Spleen (tissue), 11 donors: ENCODE measurements around the gene SASH1. TPM values are rescaled to one million over a fixed set of nuclear protein-coding genes. Genes with fewer than 3 reads are reported as not detected.
A peak's percentile ranks its signal among the peaks of the same experiment; 100 is the strongest.
"Not testable (repeated sequence)": the region's sequence is repeated elsewhere in the genome, so short reads cannot be mapped to it uniquely, and the experiment has no call there.

Source experiments
- DNase-seq: peaks from one replicate; pipeline ENCODE4 v3.0.0-alpha.2; 2020
- H3K27ac ChIP-seq, 8 donors: fragments of 200-600 bp; sonication (generic) in 7 of 8; 1 replicate in 4 of 8; 2 replicates in 4 of 8; pipeline versions ENCODE4 v1.5.0 to v1.8.0; 2016 to 2021; ENCODE audit warnings: inconsistent platforms in 4 of 8, mild to moderate bottlenecking in 4 of 8, moderate library complexity in 1 of 8
- H3K27me3 ChIP-seq, 7 donors: fragments of 200-600 bp; sonication (generic) in 6 of 7; replicated peaks in 1 of 7; 1 replicate in 4 of 7; 2 replicates in 3 of 7; pipeline versions ENCODE4 v1.5.0 to v1.8.0; 2016 to 2021; ENCODE audit warnings: inconsistent platforms in 3 of 7, mild to moderate bottlenecking in 1 of 7
- H3K36me3 ChIP-seq, 6 donors: fragments of 200-600 bp; sonication (generic) in 5 of 6; 1 replicate in 4 of 6; 2 replicates in 2 of 6; pipeline versions ENCODE4 v1.5.0 to v1.8.0; 2016 to 2021; ENCODE audit warnings: inconsistent platforms in 2 of 6
- H3K4me1 ChIP-seq, 6 donors: fragments of 200-600 bp; sonication (generic) in 5 of 6; 1 replicate in 3 of 6; 2 replicates in 3 of 6; pipeline versions ENCODE4 v1.5.0 to v1.8.0; 2016 to 2021; ENCODE audit warnings: inconsistent platforms in 3 of 6
- H3K4me3 ChIP-seq, 8 donors: fragments of 200-600 bp; sonication (generic) in 7 of 8; 1 replicate in 4 of 8; 2 replicates in 4 of 8; pipeline versions ENCODE4 v1.5.0 to v1.8.0; 2016 to 2021; ENCODE audit warnings: inconsistent platforms in 4 of 8, mild to moderate bottlenecking in 4 of 8, moderate library complexity in 2 of 8
- H3K9me3 ChIP-seq, 8 donors: fragments of 200-600 bp; sonication (generic) in 7 of 8; 1 replicate in 4 of 8; 2 replicates in 4 of 8; pipeline versions ENCODE4 v1.5.0 to v1.8.0; 2016 to 2021; ENCODE audit warnings: inconsistent platforms in 4 of 8
- CTCF ChIP-seq, 11 experiments: fragments of 200-600 bp in 7 of 11; fragments of 450-650 bp in 4 of 11; sonication (generic) in 4 of 11; IDR thresholded peaks in 8 of 11; conservative IDR thresholded peaks in 3 of 11; 1 replicate in 7 of 11; 2 replicates in 4 of 11; pipeline versions ENCODE4 v1.4.0 to v1.8.0; 2016 to 2021; ENCODE audit warnings: antibody characterized with exemption in 11 of 11, inconsistent platforms in 4 of 11, mild to moderate bottlenecking in 1 of 11
- POLR2A ChIP-seq, 3 donors: fragments of 450-650 bp; IDR thresholded peaks; one replicate each; pipeline ENCODE4 v1.5.1; 2017; ENCODE audit warnings: antibody characterized with exemption in 3 of 3, mild to moderate bottlenecking in 1 of 3
- POLR2AphosphoS5 ChIP-seq, 3 donors: sonication (generic); formaldehyde crosslinking; IDR thresholded peaks; one replicate each; pipeline ENCODE4 v1.5.1; 2017; ENCODE audit warnings: antibody characterized with exemption in 3 of 3
- WGBS, 5 donors: extraction: QIAGEN DNeasy Blood & Tissue Kit in 3 of 5; methylation state at CpG; one replicate each; pipeline versions ENCODE4 v1.1.5 to v1.1.7; 2013 to 2018; 5-methylcytosine and 5-hydroxymethylcytosine counted together
- intact Hi-C: fragments of 100-400 bp; cut with DNase I; formaldehyde crosslinking; loops from one replicate; pipeline ENCODE4 v1.15.0; 2023; ENCODE audit warnings: low total_unique reads
- polyA plus RNA-seq, 3 donors: library from polyadenylated mRNA; stranded (reverse); fragments of 200-250 nt; gene quantifications; one replicate each; pipeline ENCODE4 v1.2.1, GENCODE V29; 2013
- total RNA-seq, 7 donors: library from RNA; depleted of rRNA in 3 of 7; stranded (reverse); fragments of >200 nt in 3 of 7; fragmentation: NEBNext Ultra II Directional in 4 of 7; extraction: Animal tissue kit (Norgen Biotek cat#: 25700) in 4 of 7; gene quantifications; one replicate each; pipeline versions ENCODE4 v1.1.0 to v1.2.1, GENCODE V29; 2016 to 2021
- donor health status: healthy with polysubstance abuse.
- donor health status: DM: no; HTN: no; CAD: no; lungs with moderate emphysema.
- donor health status: DM: no; HTN: no; CAD: no.
- donor health status: Bipolar disorder and iron deficiency.
- donor health status: healthy.
- donor health status: DM: no; HTN: no; CAD: no.
- donor health status: DM: yes; HTN: yes; CAD: no.

Gene SASH1
- total and polyA plus RNA-seq, 10 donors = 3.9 to 103 (median 57.9) TPM

GRCh38 chr6:148385379-148385778 is 42.7 kb downstream of the SASH1 start:
- TF ChIP-seq CTCF (IDR thresholded peaks at IDR 0.05 in 8 of 11, conservative IDR thresholded peaks at IDR 0.05 in 3 of 11) = no peak
- no peak for TF ChIP-seq POLR2A (IDR thresholded peaks at IDR 0.05)
- no peak for TF ChIP-seq POLR2AphosphoS5 (IDR thresholded peaks at IDR 0.05)
- Histone ChIP-seq H3K27me3 (no peaks in the 10 kb centered on the region), H3K36me3 (no peaks in the 10 kb centered on the region), H3K4me1 (peaks cover 0 to 19% (median 0%) of the 10 kb centered on the region in 6 donors), H3K27ac (peak overlapping the region in 3 of 8 donors; percentile 28 to 46 (median 43)), H3K4me3 (no peak overlapping the region), H3K9me3 (no peaks in the 10 kb centered on the region)
- intact Hi-C loops = no loop called here
- WGBS, 5 donors = 67 to 82% (median 71%) methylated on average over 2 of the region's 2 CpGs
- no peak for DNase-seq

GRCh38 chr6:148388521-148388920 is 45.9 kb downstream of the SASH1 start:
- Histone ChIP-seq H3K4me3 (no peak overlapping the region), H3K9me3 (no peaks in the 10 kb centered on the region), H3K36me3 (no peaks in the 10 kb centered on the region), H3K27ac (peak overlapping the region in 4 of 8 donors; percentile 15 to 68 (median 56)), H3K27me3 (no peaks in the 10 kb centered on the region), H3K4me1 (peaks cover 0 to 5% (median 0%) of the 10 kb centered on the region in 6 donors)
- TF ChIP-seq POLR2A (IDR thresholded peaks at IDR 0.05) (no peak), CTCF (IDR thresholded peaks at IDR 0.05 in 8 of 11, conservative IDR thresholded peaks at IDR 0.05 in 3 of 11) (no peak), POLR2AphosphoS5 (IDR thresholded peaks at IDR 0.05) (no peak)
- no peak for DNase-seq
- intact Hi-C loops = no loop called here
- WGBS, 5 donors = 82 to 87% (median 85%) methylated on average over 5 of the region's 5 CpGs

GRCh38 chr6:148389086-148389485 is 46.4 kb downstream of the SASH1 start:
- Histone ChIP-seq H3K4me3 (no peak overlapping the region), H3K27me3 (no peaks in the 10 kb centered on the region), H3K36me3 (no peaks in the 10 kb centered on the region), H3K27ac (peak overlapping the region in 2 of 8 donors; percentile 37 to 68), H3K9me3 (no peaks in the 10 kb centered on the region), H3K4me1 (peaks cover 0 to 5% (median 0%) of the 10 kb centered on the region in 6 donors)
- TF ChIP-seq POLR2A (IDR thresholded peaks at IDR 0.05) = no peak
- TF ChIP-seq POLR2AphosphoS5 (IDR thresholded peaks at IDR 0.05) = no peak
- TF ChIP-seq CTCF (IDR thresholded peaks at IDR 0.05 in 8 of 11, conservative IDR thresholded peaks at IDR 0.05 in 3 of 11) = no peak
- no peak for DNase-seq
- intact Hi-C loops = no loop called here
- 86 to 94% (median 93%) methylated on average over 9 of the region's 9 CpGs for WGBS, 5 donors

GRCh38 chr6:148389917-148390316 is 47.3 kb downstream of the SASH1 start:
- intact Hi-C loops = no loop called here
- DNase-seq = no peak
- Histone ChIP-seq H3K36me3 (no peaks in the 10 kb centered on the region), H3K9me3 (no peaks in the 10 kb centered on the region), H3K4me3 (no peak overlapping the region), H3K27me3 (no peaks in the 10 kb centered on the region), H3K4me1 (peaks cover 0 to 5% (median 0%) of the 10 kb centered on the region in 6 donors), H3K27ac (no peak overlapping the region)
- 95 to 97% (median 96%) methylated on average over 12 of the region's 12 CpGs for WGBS, 5 donors
- TF ChIP-seq POLR2AphosphoS5 (IDR thresholded peaks at IDR 0.05) (no peak), POLR2A (IDR thresholded peaks at IDR 0.05) (no peak), CTCF (IDR thresholded peaks at IDR 0.05 in 8 of 11, conservative IDR thresholded peaks at IDR 0.05 in 3 of 11) (no peak)

GRCh38 chr6:148392127-148392526 is 49.5 kb downstream of the SASH1 start:
- 93 to 98% (median 96%) methylated on average over 8 of the region's 8 CpGs for WGBS, 5 donors
- H3K4me1 ChIP-seq, H3K27me3 ChIP-seq, intact Hi-C loops, H3K27ac ChIP-seq, H3K9me3 ChIP-seq, H3K36me3 ChIP-seq, H3K4me3 ChIP-seq, DNase-seq: not testable (repeated sequence)
